Esophagus muscularis mucosa (tissue), 3 donors: Measurements from ENCODE around the gene C12orf54.

Experiments used
- POLR2AphosphoS5 ChIP-seq, 2 donors: sonication (generic); formaldehyde crosslinking; IDR thresholded peaks; one replicate each; pipeline ENCODE4 v1.6.1; 2017; ENCODE audit warnings: antibody characterized with exemption in 2 of 2
- TF ChIP-seq, protein P1 (sequence below), 3 experiments: fragments of 200-600 bp in 2 of 3; fragments of 450-650 bp in 1 of 3; sonication (generic) in 2 of 3; IDR thresholded peaks; one replicate each; pipeline ENCODE4 v1.5.1; 2017 to 2019; ENCODE audit warnings: antibody characterized with exemption in 3 of 3, mild to moderate bottlenecking in 2 of 3, moderate library complexity in 1 of 3

DNA sequence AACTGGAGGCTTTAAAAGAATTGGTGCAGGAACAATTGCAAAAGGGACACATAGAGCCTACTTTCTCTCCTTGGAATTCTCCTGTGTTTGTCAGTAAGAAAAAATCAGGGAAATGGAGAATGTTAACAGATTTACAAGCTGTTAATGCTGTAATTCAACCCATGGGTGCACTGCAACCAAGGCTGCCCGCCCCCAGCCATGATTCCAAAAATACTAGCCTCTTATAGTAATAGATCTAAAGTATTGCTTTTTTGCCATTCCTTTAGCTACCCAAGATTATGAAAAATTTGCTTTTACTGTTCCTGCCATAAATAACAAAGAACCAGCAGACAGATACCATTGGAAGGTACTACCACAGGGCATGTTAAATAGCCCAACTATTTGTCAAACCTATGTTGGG lies 27.8 kb downstream of the C12orf54 start:
- TF ChIP-seq, protein P1, sequence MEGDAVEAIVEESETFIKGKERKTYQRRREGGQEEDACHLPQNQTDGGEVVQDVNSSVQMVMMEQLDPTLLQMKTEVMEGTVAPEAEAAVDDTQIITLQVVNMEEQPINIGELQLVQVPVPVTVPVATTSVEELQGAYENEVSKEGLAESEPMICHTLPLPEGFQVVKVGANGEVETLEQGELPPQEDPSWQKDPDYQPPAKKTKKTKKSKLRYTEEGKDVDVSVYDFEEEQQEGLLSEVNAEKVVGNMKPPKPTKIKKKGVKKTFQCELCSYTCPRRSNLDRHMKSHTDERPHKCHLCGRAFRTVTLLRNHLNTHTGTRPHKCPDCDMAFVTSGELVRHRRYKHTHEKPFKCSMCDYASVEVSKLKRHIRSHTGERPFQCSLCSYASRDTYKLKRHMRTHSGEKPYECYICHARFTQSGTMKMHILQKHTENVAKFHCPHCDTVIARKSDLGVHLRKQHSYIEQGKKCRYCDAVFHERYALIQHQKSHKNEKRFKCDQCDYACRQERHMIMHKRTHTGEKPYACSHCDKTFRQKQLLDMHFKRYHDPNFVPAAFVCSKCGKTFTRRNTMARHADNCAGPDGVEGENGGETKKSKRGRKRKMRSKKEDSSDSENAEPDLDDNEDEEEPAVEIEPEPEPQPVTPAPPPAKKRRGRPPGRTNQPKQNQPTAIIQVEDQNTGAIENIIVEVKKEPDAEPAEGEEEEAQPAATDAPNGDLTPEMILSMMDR (IDR thresholded peaks at IDR 0.05), result no peak
- TF ChIP-seq POLR2AphosphoS5 (IDR thresholded peaks at IDR 0.05), result no peak
